ENCODE measurements around the gene KMT2A.

KMT2A gene

DNA sequence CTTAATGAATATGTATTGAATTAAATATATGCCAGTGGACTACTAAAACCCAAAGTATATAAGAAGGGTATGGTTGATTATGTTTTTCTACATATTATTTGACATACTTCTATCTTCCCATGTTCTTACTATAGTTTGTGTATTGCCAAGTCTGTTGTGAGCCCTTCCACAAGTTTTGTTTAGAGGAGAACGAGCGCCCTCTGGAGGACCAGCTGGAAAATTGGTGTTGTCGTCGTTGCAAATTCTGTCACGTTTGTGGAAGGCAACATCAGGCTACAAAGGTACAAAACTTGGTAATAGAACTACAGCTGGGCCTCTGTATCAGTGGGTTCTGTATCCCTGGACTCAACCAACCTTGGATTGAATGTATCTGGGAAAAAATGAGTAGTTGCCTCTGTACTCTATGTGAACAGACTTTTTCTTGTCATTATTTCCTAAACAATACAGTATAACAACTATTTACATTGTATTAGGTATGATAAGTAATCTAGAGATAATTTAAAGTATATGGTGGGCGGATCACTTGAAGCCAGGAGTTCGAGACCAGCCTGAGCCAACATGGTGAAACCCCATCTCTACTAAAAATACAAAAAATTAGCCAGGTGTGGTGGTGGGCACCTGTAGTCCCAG is 52.3 kb downstream of the KMT2A start:
- DNase-seq: peak; percentile 79

DNA sequence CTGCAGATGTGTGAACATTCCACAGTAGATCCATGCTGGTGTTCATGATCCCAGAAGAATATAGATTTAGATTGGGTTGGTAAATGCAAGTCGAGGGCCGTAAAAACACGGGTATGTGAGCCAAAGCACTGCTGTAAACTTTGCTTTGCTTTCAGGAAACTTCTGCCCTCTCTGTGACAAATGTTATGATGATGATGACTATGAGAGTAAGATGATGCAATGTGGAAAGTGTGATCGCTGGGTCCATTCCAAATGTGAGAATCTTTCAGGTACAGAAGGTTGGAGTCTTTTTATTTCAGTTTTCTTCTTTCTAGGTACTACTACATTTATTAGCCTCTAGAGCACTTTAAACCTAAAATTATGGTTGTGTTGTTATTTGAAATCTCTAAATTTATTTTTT is 54.7 kb downstream of the KMT2A start:
- DNase-seq: no peak

DNA sequence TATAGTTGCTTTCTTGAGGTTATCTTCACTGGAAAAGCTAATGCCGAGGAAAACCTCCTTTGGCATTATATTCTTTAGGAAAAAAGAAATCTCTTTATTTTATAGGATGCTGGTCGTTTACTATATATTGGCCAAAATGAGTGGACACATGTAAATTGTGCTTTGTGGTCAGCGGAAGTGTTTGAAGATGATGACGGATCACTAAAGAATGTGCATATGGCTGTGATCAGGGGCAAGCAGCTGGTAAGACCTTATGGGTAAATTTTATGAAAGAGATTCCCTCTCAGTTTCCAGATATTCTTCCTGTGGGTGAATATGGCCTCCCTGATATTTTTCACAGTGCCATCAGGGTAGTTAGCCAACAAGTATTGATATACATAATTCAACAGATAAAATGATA is 61.5 kb downstream of the KMT2A start:
- DNase-seq: no peak

DNA sequence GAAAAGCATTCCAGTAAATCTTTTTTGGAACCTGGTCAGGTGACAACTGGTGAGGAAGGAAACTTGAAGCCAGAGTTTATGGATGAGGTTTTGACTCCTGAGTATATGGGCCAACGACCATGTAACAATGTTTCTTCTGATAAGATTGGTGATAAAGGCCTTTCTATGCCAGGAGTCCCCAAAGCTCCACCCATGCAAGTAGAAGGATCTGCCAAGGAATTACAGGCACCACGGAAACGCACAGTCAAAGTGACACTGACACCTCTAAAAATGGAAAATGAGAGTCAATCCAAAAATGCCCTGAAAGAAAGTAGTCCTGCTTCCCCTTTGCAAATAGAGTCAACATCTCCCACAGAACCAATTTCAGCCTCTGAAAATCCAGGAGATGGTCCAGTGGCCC is 66.9 kb downstream of the KMT2A start:
- no peak for DNase-seq

DNA sequence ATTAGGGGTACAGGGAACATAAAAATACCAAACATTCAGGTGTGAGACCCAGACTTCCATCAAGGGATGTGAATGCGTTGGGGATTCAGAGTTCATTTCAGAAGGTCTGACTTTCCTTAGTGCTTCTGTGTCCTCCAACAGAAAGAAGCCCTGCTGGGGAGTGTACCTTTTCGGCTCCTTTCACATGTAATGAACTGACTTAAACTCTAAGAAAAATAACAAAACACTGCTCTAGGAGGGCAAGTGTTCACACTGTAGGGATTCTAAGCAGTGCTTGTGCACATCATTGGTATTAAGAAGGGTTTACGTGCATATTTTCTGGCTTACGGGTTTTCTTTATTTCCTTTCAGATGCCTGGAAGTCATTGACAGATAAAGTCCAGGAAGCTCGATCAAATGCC is 75.3 kb downstream of the KMT2A start:
- DNase-seq: no peak

DNA sequence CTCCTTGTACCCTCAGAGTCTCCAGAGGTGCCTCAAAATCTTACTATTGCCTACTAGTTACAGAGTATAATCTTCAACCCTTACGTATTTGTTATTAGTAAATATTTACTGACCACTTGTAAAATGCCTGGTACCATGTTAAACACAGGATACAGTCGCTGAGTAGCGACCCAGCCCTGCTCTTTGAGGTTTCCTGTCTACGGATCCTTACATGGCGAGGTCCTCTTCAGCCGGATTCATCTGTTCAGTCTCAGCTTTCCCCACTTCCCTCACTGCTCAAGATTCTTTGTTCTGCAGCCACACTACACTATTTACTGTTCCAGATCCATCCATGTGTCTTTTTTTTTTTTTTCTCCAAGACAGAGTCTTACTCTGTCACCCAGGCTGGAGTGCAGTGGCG is 77.8 kb downstream of the KMT2A start:
- no peak for DNase-seq

DNA sequence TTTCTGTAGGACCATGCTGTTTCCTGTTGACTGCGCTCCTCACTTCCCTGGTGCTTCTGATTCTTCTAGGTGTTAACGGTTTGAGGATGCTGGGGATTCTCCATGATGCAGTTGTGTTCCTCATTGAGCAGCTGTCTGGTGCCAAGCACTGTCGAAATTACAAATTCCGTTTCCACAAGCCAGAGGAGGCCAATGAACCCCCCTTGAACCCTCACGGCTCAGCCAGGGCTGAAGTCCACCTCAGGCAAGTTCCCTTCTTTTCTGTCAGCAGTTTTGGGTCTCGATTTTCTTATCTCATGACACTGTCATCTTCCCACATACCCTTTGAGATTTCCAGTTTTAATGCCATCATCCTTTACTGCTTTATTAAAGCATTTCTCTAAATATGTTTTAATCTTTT is 83.3 kb downstream of the KMT2A start:
- DNase-seq: no peak

DNA sequence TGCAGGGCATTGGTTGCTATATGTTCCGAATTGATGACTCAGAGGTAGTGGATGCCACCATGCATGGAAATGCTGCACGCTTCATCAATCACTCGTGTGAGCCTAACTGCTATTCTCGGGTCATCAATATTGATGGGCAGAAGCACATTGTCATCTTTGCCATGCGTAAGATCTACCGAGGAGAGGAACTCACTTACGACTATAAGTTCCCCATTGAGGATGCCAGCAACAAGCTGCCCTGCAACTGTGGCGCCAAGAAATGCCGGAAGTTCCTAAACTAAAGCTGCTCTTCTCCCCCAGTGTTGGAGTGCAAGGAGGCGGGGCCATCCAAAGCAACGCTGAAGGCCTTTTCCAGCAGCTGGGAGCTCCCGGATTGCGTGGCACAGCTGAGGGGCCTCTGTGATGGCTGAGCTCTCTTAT is 85.6 kb downstream of the KMT2A start:
- no peak for DNase-seq

DNA sequence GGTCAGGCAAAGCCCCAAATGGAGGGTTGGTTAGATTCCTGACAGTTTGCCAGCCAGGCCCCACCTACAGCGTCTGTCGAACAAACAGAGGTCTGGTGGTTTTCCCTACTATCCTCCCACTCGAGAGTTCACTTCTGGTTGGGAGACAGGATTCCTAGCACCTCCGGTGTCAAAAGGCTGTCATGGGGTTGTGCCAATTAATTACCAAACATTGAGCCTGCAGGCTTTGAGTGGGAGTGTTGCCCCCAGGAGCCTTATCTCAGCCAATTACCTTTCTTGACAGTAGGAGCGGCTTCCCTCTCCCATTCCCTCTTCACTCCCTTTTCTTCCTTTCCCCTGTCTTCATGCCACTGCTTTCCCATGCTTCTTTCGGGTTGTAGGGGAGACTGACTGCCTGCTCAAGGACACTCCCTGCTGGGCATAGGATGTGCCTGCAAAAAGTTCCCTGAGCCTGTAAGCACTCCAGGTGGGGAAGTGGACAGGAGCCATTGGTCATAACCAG is 86.3 kb downstream of the KMT2A start:
- DNase-seq: no peak

DNA sequence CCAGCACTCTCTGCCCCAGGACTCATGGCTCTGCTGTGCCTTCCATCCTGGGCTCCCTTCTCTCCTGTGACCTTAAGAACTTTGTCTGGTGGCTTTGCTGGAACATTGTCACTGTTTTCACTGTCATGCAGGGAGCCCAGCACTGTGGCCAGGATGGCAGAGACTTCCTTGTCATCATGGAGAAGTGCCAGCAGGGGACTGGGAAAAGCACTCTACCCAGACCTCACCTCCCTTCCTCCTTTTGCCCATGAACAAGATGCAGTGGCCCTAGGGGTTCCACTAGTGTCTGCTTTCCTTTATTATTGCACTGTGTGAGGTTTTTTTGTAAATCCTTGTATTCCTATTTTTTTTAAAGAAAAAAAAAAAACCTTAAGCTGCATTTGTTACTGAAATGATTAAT is 88.1 kb downstream of the KMT2A start:
- no peak for DNase-seq

DNA sequence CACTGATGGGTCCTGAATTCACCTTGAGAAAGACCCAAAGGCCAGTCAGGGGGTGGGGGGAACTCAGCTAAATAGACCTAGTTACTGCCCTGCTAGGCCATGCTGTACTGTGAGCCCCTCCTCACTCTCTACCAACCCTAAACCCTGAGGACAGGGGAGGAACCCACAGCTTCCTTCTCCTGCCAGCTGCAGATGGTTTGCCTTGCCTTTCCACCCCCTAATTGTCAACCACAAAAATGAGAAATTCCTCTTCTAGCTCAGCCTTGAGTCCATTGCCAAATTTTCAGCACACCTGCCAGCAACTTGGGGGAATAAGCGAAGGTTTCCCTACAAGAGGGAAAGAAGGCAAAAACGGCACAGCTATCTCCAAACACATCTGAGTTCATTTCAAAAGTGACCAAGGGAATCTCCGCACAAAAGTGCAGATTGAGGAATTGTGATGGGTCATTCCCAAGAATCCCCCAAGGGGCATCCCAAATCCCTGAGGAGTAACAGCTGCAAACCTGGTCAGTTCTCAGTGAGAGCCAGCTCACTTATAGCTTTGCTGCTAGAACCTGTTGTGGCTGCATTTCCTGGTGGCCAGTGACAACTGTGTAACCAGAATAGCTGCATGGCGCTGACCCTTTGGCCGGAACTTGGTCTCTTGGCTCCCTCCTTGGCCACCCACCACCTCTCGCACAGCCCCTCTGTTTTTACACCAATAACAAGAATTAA is 88.6 kb downstream of the KMT2A start:
- DNase-seq: no peak

DNA sequence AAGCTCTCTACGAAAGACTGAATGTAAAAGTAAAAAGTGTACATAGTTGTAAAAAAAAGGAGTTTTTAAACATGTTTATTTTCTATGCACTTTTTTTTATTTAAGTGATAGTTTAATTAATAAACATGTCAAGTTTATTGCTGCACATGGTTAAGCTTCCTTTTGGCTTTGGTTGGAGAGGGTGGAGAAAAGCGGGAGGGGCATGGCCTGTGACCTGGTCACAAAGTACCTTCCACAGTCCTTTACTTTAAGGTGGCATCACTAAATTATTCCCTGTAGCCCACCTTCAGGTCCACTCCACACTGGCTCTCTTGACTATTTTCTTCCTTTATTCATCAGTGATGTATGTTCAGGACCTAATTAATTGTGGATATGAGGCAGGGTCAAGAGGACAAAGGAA is 90.4 kb downstream of the KMT2A start:
- no peak for DNase-seq

DNA sequence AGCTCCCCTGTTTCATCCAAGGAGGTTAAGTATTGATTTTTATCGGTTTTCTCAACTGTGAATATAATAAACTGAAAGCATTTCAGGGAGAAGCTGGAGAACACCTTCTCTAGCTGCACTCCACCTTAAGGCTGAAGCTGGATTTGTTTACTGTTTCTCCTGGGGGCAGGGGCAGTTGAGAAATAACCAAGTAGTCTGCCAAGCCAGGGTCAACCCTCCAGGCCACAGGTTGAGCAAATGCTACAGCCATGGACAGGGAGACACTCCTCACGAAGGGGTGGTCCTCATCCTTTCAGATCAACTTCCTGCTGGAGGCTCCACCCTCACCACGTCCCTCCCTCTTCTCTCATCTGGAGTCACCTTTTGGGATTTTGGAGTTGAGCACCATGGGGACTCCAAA is 90.8 kb downstream of the KMT2A start, which contains the start of gene TTC36:
TSS of gene TTC36 (plus strand) at position 366 of the 400 bp plus-strand sequence. CDS start at position 387, 21 bp downstream.
- DNase-seq: no peak

DNA sequence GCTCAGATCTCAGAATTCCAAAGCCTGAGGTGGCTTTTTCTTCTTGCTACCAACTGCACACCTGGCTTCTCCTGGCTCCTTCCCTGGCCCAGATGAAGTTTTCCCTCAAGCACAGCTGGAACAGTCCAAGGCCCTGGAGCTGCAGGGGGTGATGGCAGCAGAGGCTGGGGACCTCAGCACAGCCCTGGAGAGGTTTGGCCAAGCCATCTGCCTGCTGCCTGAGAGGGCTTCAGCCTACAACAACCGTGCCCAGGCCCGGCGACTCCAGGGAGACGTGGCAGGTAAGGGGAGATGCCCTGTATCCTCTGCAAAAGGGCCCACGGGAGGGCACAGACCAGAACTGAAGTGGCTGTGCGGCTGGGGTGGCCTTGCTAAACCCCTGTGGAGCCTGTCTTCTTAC is 92.2 kb downstream of the KMT2A start:
- no peak for DNase-seq

DNA sequence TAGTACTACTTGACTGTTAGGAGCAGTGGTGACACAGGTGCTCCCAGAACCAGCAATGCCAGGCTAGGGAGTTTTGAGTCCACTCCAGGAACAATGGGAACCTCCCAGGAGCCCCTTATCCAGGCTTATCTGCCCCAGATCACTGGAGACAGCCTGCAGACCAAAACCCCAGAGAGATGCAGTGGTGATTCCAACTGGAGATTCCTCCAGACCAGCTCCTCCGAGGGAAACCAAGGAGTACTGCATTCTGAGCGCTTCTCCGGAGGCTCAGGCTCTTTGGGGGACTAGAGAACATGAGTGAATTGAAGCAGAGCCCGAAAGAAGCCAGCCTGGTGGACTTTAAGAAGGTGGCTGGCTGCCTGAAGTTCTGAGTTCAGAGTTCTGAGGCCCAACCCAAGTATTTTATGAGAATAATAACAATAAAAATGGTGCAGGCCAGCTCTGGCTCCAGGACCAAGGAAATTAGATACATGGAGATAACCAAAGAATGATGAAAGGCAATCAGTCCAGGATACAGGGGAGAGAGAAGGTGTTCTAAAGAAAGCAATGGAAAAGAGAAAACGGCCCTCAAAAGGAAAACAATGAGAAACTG is 93.4 kb downstream of the KMT2A start:
- DNase-seq: no peak

DNA sequence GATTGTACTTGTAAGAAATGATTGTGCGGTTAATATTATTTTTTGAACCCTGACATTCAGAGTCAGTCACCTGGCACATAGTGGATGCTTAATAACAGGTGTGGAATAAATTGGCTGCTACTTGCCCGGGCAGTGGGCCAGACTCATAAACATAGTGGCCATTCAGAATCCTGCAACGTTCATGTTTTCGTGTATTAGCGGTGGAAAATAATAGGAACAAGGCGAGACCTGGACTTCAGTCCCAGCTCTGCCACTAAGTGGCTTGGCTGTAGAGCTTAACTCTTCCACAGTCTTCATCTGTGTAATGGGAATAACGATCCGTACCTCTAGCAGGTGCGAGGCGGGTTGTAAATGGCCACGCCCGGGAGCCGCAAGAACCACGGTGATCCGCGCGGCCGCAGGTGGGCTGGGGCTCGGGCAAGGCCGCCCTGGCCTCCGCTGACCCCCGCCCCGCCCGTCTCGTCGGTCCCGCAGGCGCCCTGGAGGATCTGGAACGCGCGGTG is 93.9 kb downstream of the KMT2A start:
- DNase-seq: no peak

DNA sequence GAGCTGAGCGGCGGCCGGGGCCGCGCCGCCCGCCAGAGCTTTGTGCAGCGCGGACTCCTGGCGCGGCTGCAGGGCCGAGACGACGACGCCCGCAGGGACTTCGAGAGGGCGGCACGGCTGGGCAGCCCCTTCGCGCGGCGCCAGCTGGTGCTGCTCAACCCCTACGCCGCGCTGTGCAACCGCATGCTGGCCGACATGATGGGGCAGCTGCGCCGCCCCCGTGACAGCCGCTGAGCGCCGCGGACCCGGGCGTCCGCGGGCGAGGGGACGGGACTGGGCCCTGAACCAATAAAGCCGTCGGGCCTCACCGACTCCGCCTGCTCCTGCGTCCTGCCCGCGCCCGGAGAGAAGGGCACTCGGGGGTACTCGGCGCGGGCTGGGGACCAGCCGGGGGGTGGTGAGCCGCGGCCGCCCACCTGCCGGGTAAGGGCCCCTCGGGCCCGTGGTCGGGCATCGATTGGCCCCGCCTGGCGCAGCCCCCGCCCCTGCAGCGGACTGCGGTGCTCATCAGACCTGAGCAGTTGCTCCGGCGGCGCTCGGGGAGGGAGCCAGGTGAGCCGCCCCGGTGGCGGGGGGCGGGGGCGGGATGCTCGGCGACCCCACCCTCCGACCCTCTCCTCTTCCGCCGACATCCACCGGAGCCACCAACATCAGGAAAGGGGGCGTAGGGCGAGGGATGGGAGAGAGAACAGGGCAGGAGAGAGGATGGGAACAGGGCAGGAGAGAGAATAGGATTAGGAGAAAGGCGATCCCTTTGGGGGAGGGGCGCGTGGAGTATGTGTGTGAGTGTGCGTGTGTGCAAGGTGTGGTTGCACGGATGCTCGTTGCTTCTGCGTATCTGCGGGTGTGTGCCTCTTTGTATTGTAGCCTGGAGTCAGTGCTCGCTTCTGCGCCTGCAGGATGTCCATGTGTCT is 94.6 kb downstream of the KMT2A start, which contains the start of gene TMEM25:
TSS of gene TMEM25 (plus strand) at position 510 of the 914 bp plus-strand sequence. CDS start 610 bp downstream, outside the sequence.
- DNase-seq: peak; percentile 82

DNA sequence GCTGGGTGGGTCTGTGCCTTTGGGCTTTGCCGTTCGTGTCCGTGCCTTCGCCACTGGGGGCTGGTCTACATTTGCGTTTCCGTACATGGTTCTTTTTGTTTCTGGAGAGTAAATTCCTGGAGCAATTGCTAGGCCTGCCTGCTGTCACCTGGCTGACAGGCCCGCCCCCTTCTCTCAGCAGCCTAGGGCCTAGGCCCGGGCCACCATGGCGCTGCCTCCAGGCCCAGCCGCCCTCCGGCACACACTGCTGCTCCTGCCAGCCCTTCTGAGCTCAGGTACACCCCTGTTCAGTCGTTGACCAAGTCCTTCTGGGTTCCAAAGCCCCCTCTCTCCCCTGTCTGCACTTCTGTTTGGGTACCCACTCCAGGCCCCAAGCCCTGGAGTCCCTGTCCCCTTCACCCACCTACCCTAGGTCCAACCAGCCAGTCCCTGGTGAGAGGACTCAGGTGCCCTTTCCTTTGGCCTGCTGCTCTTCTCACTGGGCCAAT is 95.3 kb downstream of the KMT2A start:
- no peak for DNase-seq

DNA sequence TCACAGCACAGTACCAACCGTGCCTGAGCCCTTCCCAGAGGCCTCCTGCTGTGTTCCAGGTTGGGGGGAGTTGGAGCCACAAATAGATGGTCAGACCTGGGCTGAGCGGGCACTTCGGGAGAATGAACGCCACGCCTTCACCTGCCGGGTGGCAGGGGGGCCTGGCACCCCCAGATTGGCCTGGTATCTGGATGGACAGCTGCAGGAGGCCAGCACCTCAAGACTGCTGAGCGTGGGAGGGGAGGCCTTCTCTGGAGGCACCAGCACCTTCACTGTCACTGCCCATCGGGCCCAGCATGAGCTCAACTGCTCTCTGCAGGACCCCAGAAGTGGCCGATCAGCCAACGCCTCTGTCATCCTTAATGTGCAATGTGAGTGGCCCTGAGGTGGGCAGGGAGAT is 95.8 kb downstream of the KMT2A start:
- DNase-seq: no peak

DNA sequence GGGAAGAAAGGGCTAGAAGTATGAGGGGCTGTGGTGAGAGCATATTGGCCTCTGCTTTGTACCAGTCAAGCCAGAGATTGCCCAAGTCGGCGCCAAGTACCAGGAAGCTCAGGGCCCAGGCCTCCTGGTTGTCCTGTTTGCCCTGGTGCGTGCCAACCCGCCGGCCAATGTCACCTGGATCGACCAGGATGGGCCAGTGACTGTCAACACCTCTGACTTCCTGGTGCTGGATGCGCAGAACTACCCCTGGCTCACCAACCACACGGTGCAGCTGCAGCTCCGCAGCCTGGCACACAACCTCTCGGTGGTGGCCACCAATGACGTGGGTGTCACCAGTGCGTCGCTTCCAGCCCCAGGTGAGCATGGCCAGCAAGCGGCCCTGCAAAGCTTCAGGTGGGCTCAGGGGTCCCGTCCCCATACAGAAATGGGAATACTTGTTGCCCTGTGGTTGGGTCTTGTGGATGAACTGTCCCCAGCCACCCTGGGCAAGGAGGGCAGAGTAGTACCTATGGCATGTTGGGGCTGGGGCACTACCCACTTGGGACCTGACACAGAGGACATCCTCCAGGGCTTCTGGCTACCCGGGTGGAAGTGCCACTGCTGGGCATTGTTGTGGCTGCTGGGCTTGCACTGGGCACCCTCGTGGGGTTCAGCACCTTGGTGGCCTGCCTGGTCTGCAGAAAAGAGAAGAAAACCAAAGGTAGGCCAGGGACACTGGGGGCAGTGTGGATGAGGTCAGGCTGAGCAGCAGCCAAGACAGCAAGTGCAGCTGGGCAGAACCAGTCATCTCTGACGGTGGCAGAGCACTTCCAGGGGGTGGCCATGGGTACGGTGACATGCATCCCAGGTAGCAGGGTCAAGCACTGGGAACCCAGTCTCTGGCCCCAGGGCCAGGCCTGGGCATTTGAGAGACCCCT is 96.8 kb downstream of the KMT2A start:
- no peak for DNase-seq
